Stomach smooth muscle (tissue), 2 donors: ENCODE results near the gene PCSK2.

Experiments used
- H3K27ac ChIP-seq: one replicate; pipeline ENCODE4 v1.7.0; 2013; ENCODE audit warnings: mild to moderate bottlenecking, low read length, inconsistent platforms
- H3K27me3 ChIP-seq, 2 donors: one replicate each; pipeline ENCODE4 v1.7.0; 2013; ENCODE audit warnings: low read length in 2 of 2; ENCODE audit not compliant: insufficient read depth in 2 of 2, control insufficient read depth in 1 of 2
- H3K36me3 ChIP-seq, 2 donors: one replicate each; pipeline ENCODE4 v1.7.0; 2013; ENCODE audit warnings: low read length in 2 of 2; ENCODE audit not compliant: control insufficient read depth in 2 of 2, insufficient read depth in 2 of 2
- H3K4me1 ChIP-seq: one replicate; pipeline ENCODE4 v1.7.0; 2013; ENCODE audit warnings: low read length; ENCODE audit not compliant: control insufficient read depth, insufficient read depth
- H3K4me3 ChIP-seq, 2 donors: one replicate each; pipeline ENCODE4 v1.7.0; 2013; ENCODE audit warnings: low read length in 2 of 2
- H3K9ac ChIP-seq, 2 donors: one replicate each; pipeline ENCODE4 v1.7.0; 2013; ENCODE audit warnings: low read length in 2 of 2, mild to moderate bottlenecking in 1 of 2
- H3K9me3 ChIP-seq, 2 donors: one replicate each; pipeline ENCODE4 v1.7.0; 2013; ENCODE audit warnings: low read length in 2 of 2; ENCODE audit not compliant: control insufficient read depth in 2 of 2
- donor health status: healthy.
- donor health status: Pancreatic carcinoma.

PCSK2 gene

DNA sequence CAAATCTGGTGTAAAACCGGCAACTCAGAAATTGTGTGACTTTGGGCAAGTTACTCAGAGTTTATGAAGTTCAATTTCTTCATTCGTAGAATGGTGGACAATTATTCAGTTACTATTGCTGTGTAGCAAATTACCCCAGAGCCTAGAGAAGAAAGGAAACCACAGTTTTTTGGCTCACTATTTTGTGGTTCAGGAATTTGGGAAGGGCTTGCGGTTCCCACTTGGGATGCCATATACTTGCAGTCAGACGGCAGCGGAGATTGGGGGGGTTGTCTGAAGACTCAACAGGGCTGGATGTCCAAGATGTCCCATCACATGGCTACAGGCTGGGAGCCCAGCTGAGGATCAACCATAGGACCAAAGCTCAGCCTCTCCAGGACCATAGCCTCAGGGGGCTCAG, 108.1 kb downstream of the PCSK2 start:
- H3K4me3 ChIP-seq = no peak overlapping the region

GRCh38 chr20:17339000-17339399, 112.2 kb downstream of the PCSK2 start:
- Histone ChIP-seq H3K9ac (no peak overlapping the region), H3K4me3 (no peak overlapping the region), H3K36me3 (no peaks in the 10 kb centered on the region), H3K4me1 (no peaks in the 10 kb centered on the region), H3K27ac (no peak overlapping the region), H3K27me3 (no peaks in the 10 kb centered on the region), H3K9me3 (peaks cover 2 to 3% of the 10 kb centered on the region in 2 donors)

More for the DNA sequence above, 108.1 kb downstream of the PCSK2 start:
- Histone ChIP-seq H3K36me3 (no peaks in the 10 kb centered on the region), H3K27me3 (no peaks in the 10 kb centered on the region), H3K9ac (no peak overlapping the region), H3K27ac (no peak overlapping the region), H3K4me1 (no peaks in the 10 kb centered on the region), H3K9me3 (peaks cover 3 to 5% of the 10 kb centered on the region in 2 donors)

- H3K9ac ChIP-seq = no peak overlapping the region
- no peaks in the 10 kb centered on the region for H3K4me1 ChIP-seq
- H3K27ac ChIP-seq = no peak overlapping the region
- H3K36me3 ChIP-seq = no peaks in the 10 kb centered on the region
- H3K4me3 ChIP-seq = no peak overlapping the region
- peaks cover 2 to 3% of the 10 kb centered on the region in 2 donors for H3K9me3 ChIP-seq
- H3K27me3 ChIP-seq = peaks cover under 1 to 2% of the 10 kb centered on the region in 2 donors
Measured at GRCh38 chr20:17343091-17343490, 116.3 kb downstream of the PCSK2 start.

DNA sequence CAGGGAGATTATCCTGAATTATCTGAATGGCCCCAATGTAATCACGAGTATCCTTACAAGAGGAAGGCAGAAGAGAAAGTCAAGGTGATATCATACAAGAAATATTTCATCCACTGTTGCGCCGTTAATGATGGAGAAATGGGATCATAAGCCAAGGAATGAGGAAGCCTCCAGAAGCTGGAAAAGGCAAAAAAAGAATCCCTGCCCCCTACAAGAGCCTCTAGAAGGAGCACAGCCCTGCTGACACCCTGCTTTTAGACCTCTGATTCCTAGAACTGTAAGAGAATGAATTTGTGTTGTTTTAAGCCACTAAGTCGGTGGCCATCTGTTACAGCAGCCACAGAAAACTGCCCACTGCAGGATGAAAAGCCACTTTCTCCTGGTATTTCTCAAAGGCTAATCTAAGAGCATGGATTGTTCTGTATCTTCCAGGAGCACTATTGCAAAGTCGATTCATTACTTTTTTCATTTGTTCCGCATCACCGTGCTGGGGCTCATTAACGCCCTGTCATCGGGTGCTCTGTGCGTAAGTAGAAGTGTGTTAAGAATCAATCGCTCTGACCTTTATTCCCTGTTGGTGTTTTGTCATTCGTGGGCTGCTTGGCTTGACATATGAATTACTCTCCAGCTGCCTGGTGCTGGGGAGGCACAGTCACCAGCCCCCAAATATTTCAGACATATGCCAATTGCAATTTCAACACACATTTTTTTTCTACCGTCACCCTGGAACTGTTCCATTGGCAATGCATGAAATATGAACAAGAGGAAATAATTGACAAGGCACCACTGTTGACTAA, 117.0 kb downstream of the PCSK2 start:
- Histone ChIP-seq H3K27me3 (peaks cover 2 to 3% of the 10 kb centered on the region in 2 donors), H3K9ac (no peak overlapping the region), H3K4me3 (no peak overlapping the region), H3K9me3 (peaks cover 2 to 3% of the 10 kb centered on the region in 2 donors), H3K4me1 (no peaks in the 10 kb centered on the region), H3K27ac (no peak overlapping the region), H3K36me3 (no peaks in the 10 kb centered on the region)

- no peak overlapping the region for H3K4me3 ChIP-seq
- no peak overlapping the region for H3K27ac ChIP-seq
- H3K9me3 ChIP-seq = peaks cover 0 to 1% of the 10 kb centered on the region in 2 donors
- H3K9ac ChIP-seq = no peak overlapping the region
- H3K4me1 ChIP-seq = no peaks in the 10 kb centered on the region
- no peaks in the 10 kb centered on the region for H3K36me3 ChIP-seq
- H3K27me3 ChIP-seq = peaks cover 2 to 4% of the 10 kb centered on the region in 2 donors
Measured at GRCh38 chr20:17344790-17345189, 118.0 kb downstream of the PCSK2 start.

DNA sequence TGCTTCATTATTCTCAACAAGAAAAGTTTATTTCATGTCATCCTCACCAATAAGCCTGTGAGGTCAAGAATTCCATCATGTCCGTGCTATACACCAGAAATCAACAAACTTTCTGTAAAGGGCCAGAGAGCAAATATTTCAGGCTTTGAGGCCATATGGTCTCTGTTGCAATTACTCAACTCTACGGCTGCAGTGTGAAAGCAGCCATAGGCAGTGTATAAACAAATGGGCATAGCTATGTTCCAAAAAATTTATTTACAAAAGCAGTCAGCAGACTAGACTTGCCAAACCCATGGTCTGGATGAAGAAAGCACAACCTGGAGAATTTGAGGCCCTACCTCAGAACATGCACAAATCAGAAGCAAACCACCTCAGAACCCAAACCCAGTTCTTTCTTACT, 118.5 kb downstream of the PCSK2 start:
- no peaks in the 10 kb centered on the region for H3K4me1 ChIP-seq
- no peak overlapping the region for H3K27ac ChIP-seq

DNA sequence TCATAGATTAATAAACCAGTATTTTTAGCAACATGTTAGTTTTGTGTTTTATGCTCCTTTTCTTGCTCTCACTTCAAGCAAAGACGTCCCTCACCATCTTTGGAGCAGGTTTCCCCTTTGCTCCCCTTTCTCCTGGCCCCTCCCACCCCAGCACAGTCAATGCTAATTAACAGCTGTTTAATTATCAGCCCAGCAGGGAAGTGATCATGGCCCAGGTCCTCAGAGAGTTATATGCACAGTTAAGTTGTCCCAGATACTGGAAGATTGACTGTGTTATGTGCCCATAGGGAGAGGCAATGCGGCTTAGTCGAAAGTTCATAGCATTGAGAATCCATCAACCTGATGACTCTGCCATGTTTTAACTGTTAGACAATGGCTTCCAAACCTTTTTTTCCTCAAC, 123.5 kb downstream of the PCSK2 start:
- Histone ChIP-seq H3K27me3 (peaks cover 2 to 4% of the 10 kb centered on the region in 2 donors), H3K36me3 (no peaks in the 10 kb centered on the region), H3K9me3 (no peaks in the 10 kb centered on the region), H3K9ac (no peak overlapping the region), H3K4me3 (no peak overlapping the region), H3K4me1 (no peaks in the 10 kb centered on the region), H3K27ac (no peak overlapping the region)

More for the DNA sequence above, 118.5 kb downstream of the PCSK2 start:
- no peaks in the 10 kb centered on the region for H3K36me3 ChIP-seq
- no peak overlapping the region for H3K4me3 ChIP-seq
- H3K9ac ChIP-seq = no peak overlapping the region
- peaks cover 2 to 4% of the 10 kb centered on the region in 2 donors for H3K27me3 ChIP-seq
- H3K9me3 ChIP-seq = no peaks in the 10 kb centered on the region

- Histone ChIP-seq H3K4me1 (no peaks in the 10 kb centered on the region), H3K4me3 (no peak overlapping the region), H3K9ac (no peak overlapping the region), H3K9me3 (no peaks in the 10 kb centered on the region), H3K36me3 (no peaks in the 10 kb centered on the region), H3K27ac (no peak overlapping the region), H3K27me3 (no peaks in the 10 kb centered on the region)
Measured at GRCh38 chr20:17357238-17357637, 130.4 kb downstream of the PCSK2 start.

DNA sequence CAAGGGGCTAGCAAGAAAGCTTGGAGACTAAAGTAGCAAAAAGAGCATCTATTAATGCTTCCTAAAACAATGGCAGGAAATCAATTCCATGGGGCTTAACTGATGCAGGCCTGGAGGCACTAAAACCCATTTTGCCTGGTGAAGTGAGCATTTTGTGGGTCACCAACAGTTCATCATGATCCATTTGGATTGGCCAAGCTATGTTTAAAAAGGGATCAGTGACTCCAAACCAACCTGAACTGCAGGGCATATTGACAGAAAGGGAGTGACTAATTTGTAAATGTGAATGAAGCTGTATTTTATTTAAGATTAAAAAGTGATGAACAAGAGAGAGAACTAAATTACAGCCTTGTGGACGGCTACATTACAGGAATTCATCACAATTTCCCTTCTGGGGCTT, 132.0 kb downstream of the PCSK2 start:
- Histone ChIP-seq H3K27me3 (no peaks in the 10 kb centered on the region), H3K4me3 (no peak overlapping the region), H3K4me1 (no peaks in the 10 kb centered on the region), H3K9me3 (peaks cover 0 to 4% of the 10 kb centered on the region in 2 donors), H3K9ac (no peak overlapping the region), H3K36me3 (no peaks in the 10 kb centered on the region), H3K27ac (no peak overlapping the region)

DNA sequence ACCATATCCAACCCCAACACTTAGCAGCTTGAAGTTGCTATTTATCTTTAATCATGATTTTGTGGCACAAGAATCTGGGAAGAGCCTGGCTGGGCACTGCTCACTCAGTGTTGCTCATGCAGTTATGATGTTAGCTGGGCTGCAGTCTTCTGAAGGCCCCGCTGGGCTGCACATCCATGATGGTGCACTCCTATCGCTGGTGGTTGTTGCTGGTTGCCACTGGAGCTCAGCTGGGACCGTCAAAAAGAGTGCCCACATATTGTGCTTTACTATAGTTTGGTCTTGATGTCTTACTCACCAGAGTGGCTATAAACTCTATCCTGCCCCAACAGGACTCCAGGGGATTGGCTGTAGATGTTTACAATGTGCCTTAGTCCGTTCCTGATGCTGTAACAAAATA, 137.8 kb downstream of the PCSK2 start:
- H3K27ac ChIP-seq = no peak overlapping the region
- no peaks in the 10 kb centered on the region for H3K27me3 ChIP-seq
- H3K4me1 ChIP-seq = no peaks in the 10 kb centered on the region
- H3K9me3 ChIP-seq = peaks cover 0 to 7% of the 10 kb centered on the region in 2 donors
- no peaks in the 10 kb centered on the region for H3K36me3 ChIP-seq
- no peak overlapping the region for H3K4me3 ChIP-seq
- H3K9ac ChIP-seq = no peak overlapping the region

GRCh38 chr20:17365831-17366230, 139.0 kb downstream of the PCSK2 start:
- no peak overlapping the region for H3K27ac ChIP-seq
- no peak overlapping the region for H3K9ac ChIP-seq
- H3K27me3 ChIP-seq = peaks cover 0 to 1% of the 10 kb centered on the region in 2 donors
- peaks cover 0 to 7% of the 10 kb centered on the region in 2 donors for H3K9me3 ChIP-seq
- H3K4me1 ChIP-seq = no peaks in the 10 kb centered on the region
- H3K4me3 ChIP-seq = no peak overlapping the region
- H3K36me3 ChIP-seq = no peaks in the 10 kb centered on the region
